Panc1 (cell line): ENCODE measurements around the gene ATF5.

Experiments
- POLR2AphosphoS5 ChIP-seq: IDR thresholded peaks from 2 replicates; pipeline ENCODE4 v1.6.1; 2012; ENCODE audit warnings: mild to moderate bottlenecking, low read depth, low read length, moderate library complexity
- SIN3A ChIP-seq: IDR thresholded peaks from 2 replicates; pipeline ENCODE4 v1.6.1; 2012; ENCODE audit warnings: low read depth, mild to moderate bottlenecking, low read length, moderate library complexity, borderline replicate concordance; ENCODE audit not compliant: insufficient read depth
- TF ChIP-seq, protein P1 (sequence below): fragments of 450-650 bp; IDR thresholded peaks from 2 replicates; pipeline ENCODE4 v1.5.1; 2017; ENCODE audit warnings: mild to moderate bottlenecking
- TF ChIP-seq, protein P2 (sequence below), 2 experiments: IDR thresholded peaks; 2 replicates each; pipeline ENCODE4 v1.6.1; 2011 to 2012; ENCODE audit warnings: low read depth in 2 of 2, control low read depth in 1 of 2, low read length in 1 of 2, mild to moderate bottlenecking in 1 of 2, moderate library complexity in 1 of 2; ENCODE audit not compliant: insufficient read depth in 1 of 2

DNA sequence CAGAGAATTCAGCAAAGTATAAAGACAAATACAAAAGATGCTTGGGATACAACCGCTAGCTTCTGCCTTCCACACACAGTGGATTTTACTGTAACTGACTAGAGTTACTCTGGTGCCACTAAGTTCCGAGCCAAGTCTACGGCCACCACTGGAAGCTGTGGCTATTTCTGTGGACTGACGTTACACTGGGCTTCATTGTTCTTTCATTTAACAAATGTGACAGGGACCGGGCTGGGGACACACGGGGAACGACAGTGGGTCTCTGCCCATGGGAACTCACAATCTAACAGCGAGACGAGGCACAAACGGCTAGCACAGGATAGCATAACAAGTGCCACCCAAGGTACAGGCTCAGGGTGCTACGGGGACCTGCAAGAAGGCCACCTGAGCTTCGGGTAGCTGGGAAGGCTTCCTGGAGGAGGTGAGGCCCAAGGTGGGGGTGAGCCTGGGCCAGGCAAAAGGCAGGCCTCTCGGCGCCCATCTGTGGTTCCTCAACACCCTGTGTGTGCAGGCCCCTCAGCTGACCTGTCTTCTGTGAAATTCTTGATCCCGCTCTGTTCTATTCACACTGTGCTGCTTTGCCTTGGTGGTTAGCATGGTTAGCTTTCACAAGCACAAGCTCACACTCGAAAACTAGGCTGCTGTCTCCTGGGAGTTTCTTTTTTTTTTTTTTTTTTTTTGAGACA lies 22.0 kb upstream of the ATF5 start:
- TF ChIP-seq, protein P1, sequence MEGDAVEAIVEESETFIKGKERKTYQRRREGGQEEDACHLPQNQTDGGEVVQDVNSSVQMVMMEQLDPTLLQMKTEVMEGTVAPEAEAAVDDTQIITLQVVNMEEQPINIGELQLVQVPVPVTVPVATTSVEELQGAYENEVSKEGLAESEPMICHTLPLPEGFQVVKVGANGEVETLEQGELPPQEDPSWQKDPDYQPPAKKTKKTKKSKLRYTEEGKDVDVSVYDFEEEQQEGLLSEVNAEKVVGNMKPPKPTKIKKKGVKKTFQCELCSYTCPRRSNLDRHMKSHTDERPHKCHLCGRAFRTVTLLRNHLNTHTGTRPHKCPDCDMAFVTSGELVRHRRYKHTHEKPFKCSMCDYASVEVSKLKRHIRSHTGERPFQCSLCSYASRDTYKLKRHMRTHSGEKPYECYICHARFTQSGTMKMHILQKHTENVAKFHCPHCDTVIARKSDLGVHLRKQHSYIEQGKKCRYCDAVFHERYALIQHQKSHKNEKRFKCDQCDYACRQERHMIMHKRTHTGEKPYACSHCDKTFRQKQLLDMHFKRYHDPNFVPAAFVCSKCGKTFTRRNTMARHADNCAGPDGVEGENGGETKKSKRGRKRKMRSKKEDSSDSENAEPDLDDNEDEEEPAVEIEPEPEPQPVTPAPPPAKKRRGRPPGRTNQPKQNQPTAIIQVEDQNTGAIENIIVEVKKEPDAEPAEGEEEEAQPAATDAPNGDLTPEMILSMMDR = no peak
- TF ChIP-seq SIN3A (no peak), POLR2AphosphoS5 (no peak)
- TF ChIP-seq, protein P2, sequence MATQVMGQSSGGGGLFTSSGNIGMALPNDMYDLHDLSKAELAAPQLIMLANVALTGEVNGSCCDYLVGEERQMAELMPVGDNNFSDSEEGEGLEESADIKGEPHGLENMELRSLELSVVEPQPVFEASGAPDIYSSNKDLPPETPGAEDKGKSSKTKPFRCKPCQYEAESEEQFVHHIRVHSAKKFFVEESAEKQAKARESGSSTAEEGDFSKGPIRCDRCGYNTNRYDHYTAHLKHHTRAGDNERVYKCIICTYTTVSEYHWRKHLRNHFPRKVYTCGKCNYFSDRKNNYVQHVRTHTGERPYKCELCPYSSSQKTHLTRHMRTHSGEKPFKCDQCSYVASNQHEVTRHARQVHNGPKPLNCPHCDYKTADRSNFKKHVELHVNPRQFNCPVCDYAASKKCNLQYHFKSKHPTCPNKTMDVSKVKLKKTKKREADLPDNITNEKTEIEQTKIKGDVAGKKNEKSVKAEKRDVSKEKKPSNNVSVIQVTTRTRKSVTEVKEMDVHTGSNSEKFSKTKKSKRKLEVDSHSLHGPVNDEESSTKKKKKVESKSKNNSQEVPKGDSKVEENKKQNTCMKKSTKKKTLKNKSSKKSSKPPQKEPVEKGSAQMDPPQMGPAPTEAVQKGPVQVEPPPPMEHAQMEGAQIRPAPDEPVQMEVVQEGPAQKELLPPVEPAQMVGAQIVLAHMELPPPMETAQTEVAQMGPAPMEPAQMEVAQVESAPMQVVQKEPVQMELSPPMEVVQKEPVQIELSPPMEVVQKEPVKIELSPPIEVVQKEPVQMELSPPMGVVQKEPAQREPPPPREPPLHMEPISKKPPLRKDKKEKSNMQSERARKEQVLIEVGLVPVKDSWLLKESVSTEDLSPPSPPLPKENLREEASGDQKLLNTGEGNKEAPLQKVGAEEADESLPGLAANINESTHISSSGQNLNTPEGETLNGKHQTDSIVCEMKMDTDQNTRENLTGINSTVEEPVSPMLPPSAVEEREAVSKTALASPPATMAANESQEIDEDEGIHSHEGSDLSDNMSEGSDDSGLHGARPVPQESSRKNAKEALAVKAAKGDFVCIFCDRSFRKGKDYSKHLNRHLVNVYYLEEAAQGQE (IDR thresholded peaks at IDR 0.05; ENCODE audit: insufficient read depth in 1 of 2, low read depth in 2 of 2, low read length in 1 of 2) = no peak
